SK-N-MC (cell line): ENCODE data around the gene ANO6.
"Not testable (repeated sequence)": the region's sequence is repeated elsewhere in the genome, so short reads cannot be mapped to it uniquely, and the experiment has no call there.

Source experiments
- DNase-seq: peaks from one replicate; pipeline ENCODE4 v3.0.0-alpha.2; 2011; ENCODE audit warnings: low read depth, low spot score
- H3K27ac ChIP-seq: fragments of 200-600 bp; sonication (generic); 2 replicates; pipeline ENCODE4 v1.5.1; 2016; ENCODE audit warnings: mixed run types
- H3K36me3 ChIP-seq: fragments of 200-600 bp; sonication (generic); 2 replicates; pipeline ENCODE4 v1.6.1; 2017; ENCODE audit warnings: antibody characterized with exemption, low read length, mixed read lengths; ENCODE audit not compliant: insufficient read depth
- H3K4me3 ChIP-seq: fragments of 200-600 bp; sonication (generic); 2 replicates; pipeline ENCODE4 v1.5.1; 2016
- H3K9ac ChIP-seq: fragments of 200-600 bp; sonication (generic); 2 replicates; pipeline ENCODE4 v1.8.0; 2017; ENCODE audit warnings: mixed run types, mixed read lengths; ENCODE audit not compliant: insufficient read length
- H3K9me3 ChIP-seq: fragments of 200-600 bp; sonication (generic); 2 replicates; pipeline ENCODE4 v1.6.1; 2017; ENCODE audit warnings: low read depth, mild to moderate bottlenecking, antibody characterized with exemption, low read length, moderate library complexity, mixed read lengths
- EZH2 ChIP-seq: fragments of 200-600 bp; sonication (generic); IDR thresholded peaks from one replicate; pipeline ENCODE4 v1.6.1; 2017; ENCODE audit warnings: antibody characterized with exemption
- FOXP2 ChIP-seq: optimal IDR thresholded peaks from 2 replicates; pipeline ENCODE3; 2011; ENCODE audit warnings: mild to moderate bottlenecking, moderate library complexity; ENCODE audit not compliant: insufficient read depth; ENCODE audit errors: extremely low read length, control extremely low read depth
- POLR2AphosphoS5 ChIP-seq: IDR thresholded peaks from 2 replicates; pipeline ENCODE4 v1.6.1; 2012; ENCODE audit warnings: mild to moderate bottlenecking, low read depth, low read length, borderline replicate concordance

Gene ANO6

GRCh38 chr12:45231515-45232145 is 15.7 kb downstream of the ANO6 start:
- Histone ChIP-seq H3K9ac (peak overlapping the region; percentile 26), H3K36me3 (peaks cover 6% of the 10 kb centered on the region; the same call in 1 of the 2 replicates), H3K4me3 (peak overlapping the region; percentile 17; the same call in 1 of the 2 replicates), H3K9me3 (no peaks in the 10 kb centered on the region), H3K27ac (peak overlapping the region; percentile 86)
- DNase-seq: no peak
- no peak for TF ChIP-seq EZH2
- TF ChIP-seq FOXP2: no peak
- TF ChIP-seq POLR2AphosphoS5: no peak

DNA sequence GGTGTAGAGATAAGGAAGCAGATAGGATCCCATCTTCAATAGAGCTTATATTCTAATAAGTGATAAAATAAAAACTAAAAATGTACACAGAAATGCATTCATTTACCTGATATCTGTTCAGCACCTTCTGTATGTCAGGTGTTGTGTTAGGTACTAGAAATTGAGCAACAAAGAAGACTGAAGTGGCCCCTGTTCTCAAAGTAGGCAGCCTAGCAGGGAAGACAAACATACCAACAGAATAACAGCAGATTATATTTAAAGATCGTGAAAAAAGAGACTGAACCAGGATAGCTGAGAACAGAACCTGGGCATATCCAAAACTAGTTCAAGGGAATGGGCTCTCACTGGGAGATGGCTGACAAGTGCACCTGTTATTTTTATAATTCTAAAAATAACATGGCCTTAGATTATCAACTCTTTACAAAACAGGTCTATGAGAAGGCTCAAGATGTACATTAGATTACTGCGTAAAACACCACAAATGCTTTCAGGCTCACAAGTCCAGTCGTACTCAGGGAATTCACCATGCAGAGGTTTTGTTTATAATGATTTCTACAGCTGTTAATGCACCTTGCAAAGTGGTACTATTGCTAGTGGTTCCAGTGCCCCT is 16.4 kb downstream of the ANO6 start:
- Histone ChIP-seq H3K4me3 (no peak overlapping the region), H3K9ac (peak overlapping the region; percentile 26), H3K27ac (peak overlapping the region; percentile 88), H3K36me3 (peaks cover 6% of the 10 kb centered on the region; the same call in 1 of the 2 replicates), H3K9me3 (no peaks in the 10 kb centered on the region)
- TF ChIP-seq EZH2 (no peak), POLR2AphosphoS5 (no peak), FOXP2 (no peak)
- no peak for DNase-seq

GRCh38 chr12:45232756-45233372 is 17.0 kb downstream of the ANO6 start:
- Histone ChIP-seq H3K36me3 (peaks cover 6% of the 10 kb centered on the region; the same call in 1 of the 2 replicates), H3K9ac (no peak overlapping the region), H3K27ac (peak overlapping the region; percentile 88), H3K4me3 (no peak overlapping the region), H3K9me3 (no peaks in the 10 kb centered on the region)
- no peak for TF ChIP-seq FOXP2
- no peak for TF ChIP-seq POLR2AphosphoS5
- TF ChIP-seq EZH2: no peak
- DNase-seq: no peak

GRCh38 chr12:45234139-45234865 is 18.4 kb downstream of the ANO6 start:
- H3K9ac ChIP-seq: peak overlapping the region; percentile 19
- peak overlapping the region; percentile 58 for H3K4me3 ChIP-seq
- H3K27ac ChIP-seq: peak overlapping the region; percentile 88
- peaks cover 6% of the 10 kb centered on the region; the same call in 1 of the 2 replicates for H3K36me3 ChIP-seq
- TF ChIP-seq EZH2: no peak
- no peak for TF ChIP-seq FOXP2
- TF ChIP-seq POLR2AphosphoS5: no peak
- no peaks in the 10 kb centered on the region for H3K9me3 ChIP-seq
- DNase-seq: peak; percentile 65

DNA sequence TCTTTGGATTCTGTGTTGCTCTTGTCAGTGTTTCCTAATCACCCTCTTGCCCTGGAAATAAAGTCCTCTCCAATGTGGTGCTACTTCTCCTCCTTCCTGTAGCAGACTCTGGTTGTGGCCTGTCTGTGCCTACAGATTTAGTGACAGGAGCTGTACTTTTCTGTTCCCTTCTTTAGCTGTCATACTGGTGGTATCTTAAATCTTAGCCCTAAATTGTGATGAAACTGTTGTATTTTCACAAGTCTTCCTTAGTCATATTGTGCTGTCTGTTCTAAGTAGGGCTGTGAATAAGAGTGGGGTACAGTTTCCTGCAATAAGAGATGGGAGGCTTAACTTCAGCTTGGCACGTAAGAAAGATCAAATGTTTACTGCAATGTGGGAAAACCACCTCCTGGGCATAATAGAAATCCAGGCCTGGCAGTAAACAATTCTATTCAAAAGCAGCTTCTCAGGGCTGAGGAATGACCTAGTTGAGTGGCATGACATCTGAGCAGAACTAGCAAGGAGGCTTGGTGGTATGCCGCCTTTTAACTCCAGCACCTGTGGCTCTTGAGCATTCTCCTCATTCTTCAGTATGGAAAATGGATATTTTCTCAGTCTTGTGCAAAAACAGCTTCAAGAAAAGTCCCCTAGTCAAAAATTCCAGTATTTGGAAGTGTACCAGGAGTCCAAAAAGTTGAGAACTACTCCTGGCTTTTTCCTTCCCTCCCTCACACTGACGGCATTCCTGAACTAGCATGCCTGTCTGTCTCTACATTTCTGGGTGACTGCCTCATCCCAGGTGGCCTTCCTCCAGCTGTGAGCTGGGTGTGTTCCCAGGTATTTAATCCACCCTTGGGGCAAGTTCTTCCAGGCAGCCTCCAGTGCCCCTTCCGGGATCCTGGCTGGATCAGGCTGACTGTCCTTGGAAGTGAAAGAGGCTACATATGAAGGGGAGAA is 19.5 kb downstream of the ANO6 start:
- H3K36me3 ChIP-seq: no peaks in the 10 kb centered on the region
- TF ChIP-seq FOXP2 (no peak), POLR2AphosphoS5 (no peak)
- H3K9ac ChIP-seq: peak overlapping the region; percentile 19
- no peak for DNase-seq
- H3K27ac ChIP-seq: peak overlapping the region; percentile 88
- H3K9me3 ChIP-seq: no peaks in the 10 kb centered on the region
- peak overlapping the region; percentile 58 for H3K4me3 ChIP-seq

DNA sequence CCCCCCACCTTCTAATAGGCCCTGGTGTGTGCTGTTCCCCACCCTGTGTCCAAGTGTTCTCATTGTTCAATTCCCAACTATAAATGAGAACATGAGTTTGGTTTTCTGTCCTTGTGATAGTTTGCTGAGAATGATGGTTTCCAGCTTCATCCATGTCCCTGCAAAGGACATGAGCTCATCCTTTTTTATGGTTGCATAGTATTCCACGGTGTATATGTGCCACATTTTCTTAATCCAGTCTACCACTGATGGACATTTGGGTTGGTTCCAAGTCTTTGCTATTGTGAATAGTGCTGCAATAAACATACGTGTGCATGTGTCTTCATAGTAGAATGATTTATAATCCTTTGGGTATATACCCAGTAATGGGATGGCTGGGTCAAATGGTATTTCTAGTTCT is 20.5 kb downstream of the ANO6 start:
- not testable (repeated sequence) for H3K36me3 ChIP-seq, H3K9me3 ChIP-seq, DNase-seq, H3K4me3 ChIP-seq, H3K9ac ChIP-seq, H3K27ac ChIP-seq

- Histone ChIP-seq H3K9ac (no peak overlapping the region), H3K4me3 (no peak overlapping the region), H3K36me3 (no peaks in the 10 kb centered on the region; the same call in 1 of the 2 replicates), H3K27ac (no peak overlapping the region), H3K9me3 (no peaks in the 10 kb centered on the region)
- TF ChIP-seq EZH2 (no peak), FOXP2 (no peak), POLR2AphosphoS5 (no peak)
- DNase-seq: no peak
Measured at GRCh38 chr12:45242180-45242579, 26.3 kb downstream of the ANO6 start.

DNA sequence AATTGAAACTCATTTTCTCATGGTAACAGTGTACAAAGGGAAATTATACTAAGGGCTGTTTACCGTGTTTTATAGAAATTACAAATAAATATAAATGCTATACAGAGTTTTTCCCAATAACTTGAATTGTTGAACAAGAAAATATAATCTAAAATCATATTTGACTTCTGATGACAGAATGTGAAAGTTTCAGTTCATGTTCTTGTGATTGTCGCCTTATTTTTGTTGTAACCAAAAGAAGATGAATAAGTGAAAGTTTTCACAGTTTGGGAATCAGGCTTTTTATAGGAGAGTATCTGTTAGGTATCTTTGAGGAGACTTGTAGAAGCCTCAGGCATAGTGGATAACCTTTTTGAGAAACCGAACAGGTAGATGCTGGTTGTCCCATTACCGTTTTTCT is 28.1 kb downstream of the ANO6 start:
- DNase-seq: no peak
- Histone ChIP-seq H3K27ac (no peak overlapping the region), H3K9ac (no peak overlapping the region), H3K4me3 (no peak overlapping the region), H3K9me3 (no peaks in the 10 kb centered on the region), H3K36me3 (no peaks in the 10 kb centered on the region; the same call in 1 of the 2 replicates)
- no peak for TF ChIP-seq POLR2AphosphoS5
- TF ChIP-seq FOXP2: no peak
- no peak for TF ChIP-seq EZH2
